ENCODE results near the gene STARD8.
A peak's percentile ranks its signal among the peaks of the same experiment; 100 is the strongest.
"Not testable (repeated sequence)": the region's sequence is repeated elsewhere in the genome, so short reads cannot be mapped to it uniquely, and the experiment has no call there.

STARD8 gene, protein sequence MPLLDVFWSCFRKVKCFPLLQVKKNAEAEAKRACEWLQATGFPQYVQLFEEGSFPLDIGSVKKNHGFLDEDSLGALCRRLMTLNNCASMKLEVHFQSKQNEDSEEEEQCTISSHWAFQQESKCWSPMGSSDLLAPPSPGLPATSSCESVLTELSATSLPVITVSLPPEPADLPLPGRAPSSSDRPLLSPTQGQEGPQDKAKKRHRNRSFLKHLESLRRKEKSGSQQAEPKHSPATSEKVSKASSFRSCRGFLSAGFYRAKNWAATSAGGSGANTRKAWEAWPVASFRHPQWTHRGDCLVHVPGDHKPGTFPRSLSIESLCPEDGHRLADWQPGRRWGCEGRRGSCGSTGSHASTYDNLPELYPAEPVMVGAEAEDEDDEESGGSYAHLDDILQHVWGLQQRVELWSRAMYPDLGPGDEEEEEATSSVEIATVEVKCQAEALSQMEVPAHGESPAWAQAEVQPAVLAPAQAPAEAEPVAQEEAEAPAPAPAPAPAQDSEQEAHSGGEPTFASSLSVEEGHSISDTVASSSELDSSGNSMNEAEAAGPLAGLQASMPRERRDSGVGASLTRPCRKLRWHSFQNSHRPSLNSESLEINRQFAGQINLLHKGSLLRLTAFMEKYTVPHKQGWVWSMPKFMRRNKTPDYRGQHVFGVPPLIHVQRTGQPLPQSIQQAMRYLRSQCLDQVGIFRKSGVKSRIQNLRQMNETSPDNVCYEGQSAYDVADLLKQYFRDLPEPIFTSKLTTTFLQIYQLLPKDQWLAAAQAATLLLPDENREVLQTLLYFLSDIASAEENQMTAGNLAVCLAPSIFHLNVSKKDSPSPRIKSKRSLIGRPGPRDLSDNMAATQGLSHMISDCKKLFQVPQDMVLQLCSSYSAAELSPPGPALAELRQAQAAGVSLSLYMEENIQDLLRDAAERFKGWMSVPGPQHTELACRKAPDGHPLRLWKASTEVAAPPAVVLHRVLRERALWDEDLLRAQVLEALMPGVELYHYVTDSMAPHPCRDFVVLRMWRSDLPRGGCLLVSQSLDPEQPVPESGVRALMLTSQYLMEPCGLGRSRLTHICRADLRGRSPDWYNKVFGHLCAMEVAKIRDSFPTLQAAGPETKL

GRCh38 chrX:68647156-68647957, at the start of gene STARD8:
Gene STARD8 (plus strand): TSS chrX:68647666. CDS start chrX:68647883, 217 bp downstream.
- DNase-seq: peak in 9 of 56 donors; percentile 0 to 13 (median 1)

- DNase-seq: no peak
Measured at GRCh38 chrX:68598841-68599240, 48.6 kb upstream of the STARD8 start.

DNA sequence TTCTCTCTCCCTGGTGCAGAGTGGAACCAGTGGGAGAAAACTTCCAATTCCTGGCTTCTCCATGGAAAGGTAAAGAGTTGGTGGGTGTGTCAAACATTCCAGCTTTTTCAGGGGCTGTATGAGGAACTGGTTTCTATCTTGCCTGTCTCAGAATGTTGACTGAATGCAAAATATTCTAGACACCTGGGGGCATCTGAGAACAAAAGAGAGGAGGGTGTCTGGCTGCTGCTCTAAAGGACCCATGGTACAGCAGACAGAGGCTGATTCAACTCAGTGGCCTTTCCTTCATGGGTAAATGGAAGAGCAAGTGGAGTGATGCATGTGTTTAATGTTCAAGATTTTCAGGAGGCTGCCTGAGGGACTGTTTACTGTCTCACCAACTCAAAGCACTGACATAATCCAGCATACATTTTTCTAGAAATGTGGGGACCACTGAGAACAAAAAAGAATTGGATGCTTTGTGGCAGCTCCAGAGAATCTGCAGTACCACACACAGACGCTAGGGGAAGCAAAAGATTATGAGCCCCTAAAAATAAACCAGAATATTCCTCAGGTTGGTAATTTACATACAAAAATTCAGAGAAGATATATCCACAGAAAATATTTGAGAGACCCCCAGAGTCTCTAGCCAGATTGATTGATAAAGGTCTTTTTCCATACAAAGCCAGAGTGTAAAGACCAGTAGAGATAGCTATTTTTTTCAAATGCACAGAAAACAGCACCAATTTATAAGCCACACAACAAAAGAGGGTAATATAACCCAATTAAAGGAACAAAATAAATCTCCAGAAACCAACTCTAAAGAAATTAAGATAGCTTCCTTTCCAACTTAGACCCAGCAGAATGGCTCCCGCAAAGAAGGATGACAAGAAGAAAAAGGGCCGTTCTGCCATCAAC, 48.0 kb upstream of the STARD8 start:
- DNase-seq: no peak

GRCh38 chrX:68604216-68604615, 43.2 kb upstream of the STARD8 start:
- not testable (repeated sequence) for DNase-seq

DNA sequence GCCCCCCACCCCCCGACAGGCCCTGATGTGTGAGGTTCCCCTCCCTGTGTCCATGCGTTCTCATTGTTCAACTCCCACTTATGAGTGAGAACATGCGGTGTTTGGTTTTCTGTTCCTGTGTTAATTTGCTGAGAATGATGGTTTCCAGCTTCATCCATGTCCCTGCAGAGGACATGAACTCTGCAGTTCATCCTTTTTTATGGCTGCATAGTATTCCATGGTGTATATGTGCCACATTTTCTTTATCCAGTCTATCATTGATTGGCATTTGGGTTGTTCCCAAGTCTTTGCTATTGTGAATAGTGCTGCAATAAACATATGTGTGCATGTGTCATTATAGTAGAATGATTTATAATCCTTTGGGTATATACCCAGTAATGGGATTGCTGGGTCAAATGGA, 32.7 kb upstream of the STARD8 start:
- not testable (repeated sequence) for DNase-seq

DNA sequence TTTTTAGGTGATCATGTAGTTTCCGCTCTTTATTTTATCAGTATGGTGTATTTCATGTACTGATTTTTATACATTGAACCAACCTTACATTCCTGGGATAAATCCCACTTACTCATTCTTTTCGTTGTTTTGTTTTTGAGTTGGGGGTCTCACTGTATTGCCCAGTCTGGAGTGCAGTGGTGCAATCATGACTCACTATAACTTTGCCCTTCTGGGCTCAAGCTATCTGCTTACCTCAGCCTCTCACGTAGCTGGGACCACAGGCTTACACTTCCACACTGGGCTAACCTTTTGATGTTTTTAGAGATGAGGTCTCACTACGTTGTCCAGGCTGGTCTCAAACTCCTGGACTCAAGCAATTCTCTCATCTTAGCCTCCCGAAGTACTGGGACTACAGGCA, 19.5 kb upstream of the STARD8 start:
- no peak for DNase-seq

DNA sequence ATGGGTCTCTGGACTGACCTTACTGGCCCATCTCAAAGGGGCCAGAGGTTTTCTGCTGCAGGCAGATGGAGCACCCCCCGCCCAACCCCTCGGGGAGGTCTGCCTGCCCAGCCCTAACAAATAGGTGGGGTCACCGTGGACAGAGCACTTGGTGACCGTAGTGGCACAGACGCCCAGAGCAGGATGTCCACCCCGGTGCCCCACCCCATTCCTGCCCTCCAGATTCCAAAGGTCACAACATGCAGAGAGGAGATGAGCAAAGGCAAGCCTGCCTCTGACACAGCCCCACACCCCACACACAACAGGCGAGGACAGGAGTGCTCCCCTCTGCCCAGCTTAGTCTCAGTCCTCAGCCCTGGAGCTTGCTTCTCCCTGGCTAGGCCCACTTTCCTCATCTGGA, 17.5 kb upstream of the STARD8 start:
- not testable (repeated sequence) for DNase-seq

- no peak for DNase-seq
Measured at GRCh38 chrX:68631336-68631735, 16.1 kb upstream of the STARD8 start.

GRCh38 chrX:68632491-68632890, 15.0 kb upstream of the STARD8 start:
- no peak for DNase-seq

- no peak for DNase-seq
Measured at GRCh38 chrX:68633981-68634380, 13.5 kb upstream of the STARD8 start.

- no peak for DNase-seq
Measured at GRCh38 chrX:68634649-68635227, 12.7 kb upstream of the STARD8 start.

- no peak for DNase-seq
Measured at GRCh38 chrX:68640661-68641060, 6.8 kb upstream of the STARD8 start.

- DNase-seq: no peak
Measured at GRCh38 chrX:68644861-68645260, 2.6 kb upstream of the STARD8 start.

DNA sequence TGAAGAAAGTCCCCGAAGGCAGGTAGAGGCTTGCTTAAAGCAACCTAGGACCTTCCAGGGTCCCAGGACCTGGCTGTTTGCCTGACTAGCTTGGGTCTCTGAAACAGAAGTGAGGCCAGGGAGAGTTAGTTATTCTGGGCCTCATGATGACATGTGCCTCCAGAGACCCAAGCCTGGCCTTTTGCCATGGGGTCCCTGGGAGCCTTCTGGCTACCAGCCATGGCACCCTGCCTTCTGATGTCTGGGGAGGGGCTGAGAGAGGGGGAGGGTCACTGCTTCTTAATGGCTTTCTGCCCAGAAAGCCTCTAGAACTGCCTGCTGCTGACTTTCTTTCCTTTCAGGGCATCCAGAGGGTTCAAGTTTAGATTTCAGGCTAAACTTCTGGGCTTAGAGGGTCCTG, 1.0 kb upstream of the STARD8 start:
- DNase-seq: no peak

DNA sequence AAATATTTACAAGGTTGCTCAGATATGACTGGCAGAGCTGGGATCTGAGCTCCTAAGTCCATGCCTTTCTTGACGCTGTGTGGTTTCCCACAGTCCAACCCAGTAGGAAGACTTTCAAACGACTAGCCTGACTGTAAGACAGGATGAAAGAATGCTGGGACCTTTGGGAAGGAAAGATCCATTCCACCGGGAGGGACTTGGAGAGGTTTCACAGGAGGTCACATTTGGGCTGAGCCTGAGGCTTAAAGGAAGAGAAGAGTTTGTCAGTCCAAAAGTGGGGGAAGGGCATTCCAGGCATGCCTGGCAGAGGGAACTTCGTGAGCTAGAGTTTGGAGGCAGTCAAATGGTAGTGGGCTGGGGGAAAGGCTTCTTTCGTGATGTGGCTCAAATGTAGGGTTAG, 1.5 kb downstream of the STARD8 start:
- DNase-seq: no peak

GRCh38 chrX:68650491-68650890, 3.0 kb downstream of the STARD8 start:
- no peak for DNase-seq

DNA sequence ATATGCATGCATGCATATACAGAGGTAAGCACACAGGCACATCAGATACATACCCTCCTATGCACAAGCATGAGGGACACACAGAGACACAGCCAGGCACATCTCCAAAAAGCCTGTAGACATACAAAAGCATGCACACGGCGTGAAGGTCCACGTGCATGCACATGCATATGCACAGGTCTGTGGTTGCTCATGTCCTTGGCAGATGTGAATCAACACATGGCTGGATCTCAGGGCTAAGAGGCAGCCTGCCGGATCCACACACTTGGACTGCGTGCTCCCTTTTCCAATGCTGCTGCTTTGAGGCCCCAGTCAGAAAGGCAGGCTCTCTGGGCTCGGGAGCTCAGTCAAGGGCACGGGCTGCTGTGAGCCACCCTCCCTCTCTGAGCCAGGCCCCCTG, 3.6 kb downstream of the STARD8 start:
- DNase-seq: no peak

DNA sequence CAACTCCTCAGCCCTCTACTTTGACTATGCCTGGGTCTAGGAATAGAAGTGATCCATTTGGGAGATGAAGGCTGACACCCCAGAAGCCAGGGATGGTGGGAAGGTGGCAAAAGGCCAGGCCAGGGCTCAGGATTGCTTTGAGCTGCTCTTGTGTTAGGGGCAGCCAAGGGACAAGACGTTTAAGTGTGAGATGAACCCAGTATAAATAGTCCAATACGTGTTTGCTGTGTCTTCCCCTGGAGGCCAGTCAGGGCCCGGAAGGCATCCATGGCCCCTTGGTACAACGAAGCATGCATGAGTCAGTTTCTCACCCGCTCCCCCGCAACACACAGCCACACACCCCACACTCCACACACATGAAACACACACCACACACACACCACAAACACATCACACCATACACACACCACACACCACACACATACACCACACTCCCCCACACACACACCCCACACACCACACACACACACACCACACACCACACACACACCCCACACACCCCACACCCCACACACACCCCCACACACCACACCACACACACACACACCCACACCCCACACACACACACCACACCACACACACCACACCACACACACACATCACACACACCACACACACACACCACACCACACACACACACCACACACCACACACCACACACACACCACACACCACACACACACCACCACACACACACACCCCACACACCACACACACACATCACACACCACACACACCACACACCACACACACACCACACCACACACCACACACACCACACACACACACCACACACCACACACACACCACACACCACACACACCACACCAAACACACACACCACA, 5.1 kb downstream of the STARD8 start:
- no peak for DNase-seq

DNA sequence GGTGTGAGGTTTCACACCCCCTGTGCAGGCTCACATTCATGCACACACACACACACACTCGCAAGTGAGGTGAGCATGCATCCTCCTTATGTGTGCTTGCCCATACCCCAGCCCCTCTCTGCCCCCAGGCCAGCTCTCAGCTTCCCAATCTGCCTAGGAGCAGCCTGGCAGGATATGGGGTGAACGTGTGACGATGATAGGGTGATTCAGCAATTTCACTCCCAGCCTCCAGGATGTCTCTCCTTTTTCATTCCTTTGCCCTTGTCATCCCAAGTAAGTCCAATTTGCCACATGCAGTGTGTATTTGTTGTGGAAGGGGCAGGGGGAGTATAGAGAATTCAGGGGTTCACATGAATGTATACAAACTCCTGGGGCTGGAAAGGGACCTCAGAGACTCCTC, 7.2 kb downstream of the STARD8 start:
- DNase-seq: no peak

All from nucleus accumbens (tissue), 56 donors.